Stimulated activated CD8-positive, alpha-beta memory T cell treated with anti-CD3 and anti-CD28 coated beads, Interleukin-15, amount 100 ng/mL, for 48 hours (primary cell): ENCODE measurements around the gene UBE2G1.

Experiments used
- DNase-seq, 2 donors: peaks; one replicate each; pipeline ENCODE4 v3.0.0-alpha.2; 2020; ENCODE audit warnings: low read depth in 2 of 2

UBE2G1 gene

DNA sequence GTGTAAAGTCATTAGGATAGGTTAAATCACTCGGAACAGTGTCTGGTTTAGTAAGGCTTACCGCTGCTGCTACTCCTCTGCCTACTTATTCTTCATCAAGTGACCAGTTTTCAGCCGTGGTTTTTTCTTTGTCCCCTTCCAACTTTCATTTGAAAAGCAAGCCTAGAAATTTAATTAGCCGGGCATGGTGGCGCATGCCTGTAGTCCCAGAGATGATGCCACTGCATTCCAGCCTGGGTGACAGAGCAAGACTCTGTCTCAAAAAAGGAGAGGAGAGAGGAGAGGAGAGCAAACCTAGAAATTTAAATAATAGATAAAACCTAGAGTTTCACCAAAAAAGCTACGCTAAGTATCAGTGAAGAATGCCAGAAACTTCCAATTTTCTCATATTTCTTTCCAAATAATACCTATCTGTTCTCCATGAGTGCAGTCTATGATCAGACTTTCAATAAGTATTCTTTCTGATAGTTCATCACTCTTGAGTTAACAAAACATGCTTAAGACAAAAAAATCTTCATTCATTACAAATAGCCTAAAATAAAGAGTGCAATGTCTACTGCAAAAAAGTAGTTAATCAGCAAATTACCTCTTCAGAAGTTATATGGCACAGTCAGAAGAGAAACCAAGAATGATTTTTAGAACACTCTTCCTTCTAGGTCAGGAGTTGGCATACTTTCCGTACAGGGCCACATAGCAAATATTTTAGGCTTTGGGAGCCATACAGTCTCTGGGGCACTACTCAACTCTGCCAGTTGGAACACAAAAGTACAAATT, 117.8 kb downstream of the UBE2G1 start:
- DNase-seq, result no peak

DNA sequence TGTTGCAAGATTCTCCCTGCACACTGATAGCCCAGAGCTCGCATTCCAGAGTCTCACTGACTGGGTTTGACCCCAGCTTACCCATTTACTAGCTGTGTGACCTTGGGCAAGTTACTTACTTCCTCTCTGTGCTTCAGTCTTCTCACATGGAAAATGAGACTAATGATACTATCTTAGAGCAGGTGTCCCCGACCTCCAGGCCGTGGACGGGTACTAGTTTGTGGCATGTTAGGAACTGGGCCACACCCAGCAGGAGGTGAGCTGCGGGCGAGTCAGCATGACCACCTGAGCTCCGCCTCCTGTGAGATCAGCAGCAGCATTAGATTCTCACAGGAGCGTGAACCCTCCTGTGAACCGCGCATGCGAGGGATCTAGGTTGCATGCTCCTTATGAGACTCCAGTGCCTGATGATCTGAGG, 118.5 kb downstream of the UBE2G1 start:
- no peak for DNase-seq

DNA sequence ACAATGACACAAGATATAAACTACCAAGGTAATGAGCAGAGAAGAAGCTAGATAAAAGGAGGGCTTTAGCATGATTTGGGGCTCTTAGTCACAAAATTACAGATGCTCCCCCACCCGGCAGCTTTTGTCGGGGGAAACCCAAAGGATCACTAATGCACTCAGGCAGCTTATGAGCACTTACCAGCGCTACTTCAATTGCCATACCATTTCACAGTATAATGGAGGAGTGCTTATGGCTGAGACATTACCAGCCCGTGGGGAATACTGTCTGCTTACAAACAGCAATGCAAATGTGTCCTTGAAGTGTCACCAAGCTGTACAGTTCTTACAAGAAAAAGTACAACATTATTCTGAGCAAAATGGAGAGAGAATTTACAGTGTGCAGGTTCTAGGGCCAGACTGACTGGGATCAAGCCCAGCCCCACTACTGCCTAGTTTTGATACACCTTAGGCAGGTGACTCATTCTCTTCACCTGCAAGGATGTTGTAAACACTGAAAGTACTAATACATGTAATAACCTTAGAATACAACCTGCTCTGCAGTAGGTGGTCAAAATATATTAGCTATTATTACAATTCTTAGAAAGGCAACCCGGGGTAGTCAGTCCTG, 119.0 kb downstream of the UBE2G1 start:
- DNase-seq, result no peak

DNA sequence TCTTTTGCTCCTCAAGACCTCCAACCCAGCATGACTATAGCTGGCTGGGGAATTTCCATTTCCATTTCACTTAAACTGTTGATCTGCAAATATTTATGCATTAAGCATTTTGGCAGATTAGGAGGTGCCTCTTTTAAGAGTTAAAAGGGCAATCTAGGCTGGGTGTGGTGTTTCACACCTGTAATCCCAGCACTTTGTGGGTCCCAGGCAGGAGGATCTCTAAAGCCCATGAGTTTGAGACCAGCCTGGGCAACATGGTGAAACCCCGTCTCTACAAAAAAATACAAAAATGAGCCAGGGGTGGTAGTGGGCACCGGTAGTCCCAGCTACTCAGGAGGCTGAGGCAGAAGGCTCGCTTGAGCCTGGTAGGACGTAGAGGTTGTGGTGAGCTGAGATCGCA, 119.8 kb downstream of the UBE2G1 start:
- no peak for DNase-seq

DNA sequence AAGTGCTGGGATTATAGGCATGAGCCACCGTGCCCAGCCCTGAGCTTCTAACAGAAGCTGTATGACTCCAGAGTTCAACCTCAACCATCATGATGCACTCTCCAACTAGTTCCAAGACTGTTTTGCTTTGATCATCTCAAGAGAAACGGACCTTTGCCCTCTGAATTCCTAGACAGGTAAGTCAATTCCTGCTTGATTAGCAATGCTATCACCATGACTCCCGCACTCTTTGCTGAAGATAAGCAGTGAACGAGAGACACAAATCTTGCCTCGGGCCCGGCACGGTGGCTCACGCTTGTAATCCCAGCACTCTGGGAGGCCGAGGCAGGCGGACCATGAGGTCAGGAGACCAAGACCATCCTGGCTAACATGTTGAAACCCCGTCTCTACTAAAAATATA, 124.9 kb downstream of the UBE2G1 start:
- DNase-seq, result no peak

DNA sequence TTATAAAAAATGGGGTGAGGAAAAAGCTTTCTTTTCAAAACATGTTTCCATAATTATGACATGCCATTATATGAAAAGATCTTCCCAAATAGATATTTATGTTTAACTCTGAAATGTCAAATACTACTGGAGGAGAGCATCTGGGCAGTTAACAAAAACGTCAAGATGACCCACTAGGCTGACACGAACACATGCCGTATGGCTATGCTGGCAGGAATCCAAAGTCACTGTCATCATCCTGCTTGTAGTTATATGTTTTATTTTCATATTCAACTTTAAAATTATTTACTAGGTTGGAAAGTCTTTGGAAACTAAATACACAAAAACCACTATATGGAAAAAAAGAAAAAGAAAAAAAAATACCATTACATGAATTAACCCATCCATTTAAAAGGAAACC, 130.0 kb downstream of the UBE2G1 start:
- no peak for DNase-seq

DNA sequence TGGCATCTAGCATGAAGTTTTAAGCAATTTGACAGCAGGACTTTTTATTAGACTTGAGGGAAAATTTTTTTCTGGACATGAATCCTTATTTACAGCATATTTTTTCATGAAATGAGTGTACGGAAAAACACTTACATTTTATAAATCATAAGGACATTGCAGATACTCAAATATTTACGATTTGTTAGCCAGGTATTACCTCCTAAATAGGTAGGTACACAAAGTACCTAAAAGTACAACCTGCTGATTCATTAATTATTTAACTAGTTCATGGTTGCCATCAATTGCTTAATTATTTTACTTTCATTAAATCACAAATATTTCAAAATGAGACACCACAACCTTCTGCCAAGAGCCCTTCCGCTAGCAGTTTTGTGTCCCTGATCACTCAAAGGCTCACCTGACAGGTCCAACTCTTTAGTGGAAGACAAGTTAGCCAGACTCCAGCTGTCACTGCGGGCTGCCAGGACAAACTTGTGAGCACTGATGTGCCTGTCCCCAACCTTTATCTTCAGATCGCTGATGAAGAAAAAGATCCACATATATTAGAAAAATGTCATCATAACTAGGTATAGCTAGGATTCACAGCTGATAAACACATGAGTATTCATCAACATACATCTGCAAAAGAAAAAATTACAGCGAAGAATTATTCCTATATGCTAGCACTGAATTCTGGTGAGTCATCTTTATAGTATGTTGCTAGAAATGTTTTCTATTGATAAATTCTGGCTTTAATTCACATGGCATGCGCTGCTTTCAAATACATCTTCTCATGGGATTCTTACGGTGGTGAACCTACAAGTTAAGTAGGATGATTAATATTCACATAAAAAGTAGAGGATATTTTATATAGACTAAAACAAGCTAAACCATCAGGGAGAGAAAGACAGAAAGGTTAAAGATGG, 130.8 kb downstream of the UBE2G1 start:
- DNase-seq, result no peak

DNA sequence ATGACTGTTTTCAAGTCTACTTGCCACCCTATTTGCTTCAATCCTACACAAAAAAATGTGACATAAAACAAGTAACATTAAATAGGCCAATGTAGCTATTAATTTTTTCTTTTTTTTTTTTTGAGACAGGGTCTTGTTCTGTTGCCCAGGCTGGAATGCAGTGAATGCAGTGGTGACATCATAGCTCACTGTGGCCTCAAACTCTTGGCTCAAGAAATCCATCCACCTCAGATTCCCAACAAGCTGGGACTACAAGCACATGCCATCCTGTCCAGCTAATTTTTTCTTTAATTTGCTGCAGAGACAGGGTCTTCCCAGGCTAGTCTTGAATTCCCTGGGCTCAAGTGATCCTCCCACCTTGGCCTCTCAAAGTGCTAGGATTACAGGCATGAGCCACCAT, 132.1 kb downstream of the UBE2G1 start:
- no peak for DNase-seq

DNA sequence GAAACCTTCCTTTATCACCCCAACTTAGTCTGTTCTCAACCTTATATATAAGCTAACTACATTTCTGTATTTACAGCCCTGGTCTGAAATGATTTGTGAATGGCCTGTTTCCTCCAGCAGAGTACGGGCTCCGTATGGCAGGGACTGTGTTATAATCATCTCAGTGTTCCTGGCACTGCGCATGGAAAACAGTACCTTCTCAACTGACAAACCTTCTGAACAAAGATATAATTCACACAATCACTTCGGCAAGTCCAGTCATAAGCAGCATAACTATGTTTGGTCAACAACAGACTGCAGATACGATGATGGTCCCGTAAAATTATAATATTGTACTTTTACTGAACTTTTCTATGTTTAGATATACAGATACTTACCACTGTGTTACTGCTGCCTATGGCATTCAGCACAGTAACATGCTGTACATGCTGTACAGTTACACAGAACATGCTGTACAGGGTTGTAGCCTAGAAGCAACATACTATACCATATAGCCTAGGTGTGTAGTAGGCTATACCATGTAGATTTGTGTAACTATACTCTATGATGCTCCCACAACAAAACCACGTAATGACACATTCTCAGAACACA, 132.7 kb downstream of the UBE2G1 start:
- DNase-seq, result no peak

DNA sequence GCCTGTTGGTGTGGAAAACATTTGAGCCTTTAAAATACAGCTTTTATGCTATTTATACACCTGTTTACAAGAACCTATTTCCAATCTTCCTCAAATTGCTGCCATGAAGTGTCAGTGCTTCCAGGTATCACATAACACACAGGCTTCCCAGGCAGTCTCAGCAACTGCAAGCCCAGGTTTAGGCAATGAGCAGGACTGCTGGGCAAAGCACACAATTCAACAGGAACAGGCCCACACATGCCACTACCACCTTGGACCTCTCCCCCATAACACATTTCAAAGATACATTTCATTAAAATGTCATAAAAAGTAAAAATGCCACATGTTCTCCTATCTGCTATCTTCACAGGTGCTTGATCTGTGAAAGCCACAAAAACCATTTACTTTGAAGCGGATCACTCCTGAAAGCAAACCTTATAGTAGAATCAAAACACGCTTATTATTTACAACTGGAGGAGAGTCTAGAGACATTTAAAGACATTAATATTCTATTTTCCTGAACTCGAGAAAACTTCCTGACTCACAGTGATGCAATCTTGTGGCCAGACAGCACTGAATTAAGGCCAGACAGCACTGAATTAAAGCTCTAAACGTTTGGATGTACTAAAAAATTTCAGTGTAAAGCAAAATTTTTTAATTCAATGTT, 134.2 kb downstream of the UBE2G1 start:
- no peak for DNase-seq

DNA sequence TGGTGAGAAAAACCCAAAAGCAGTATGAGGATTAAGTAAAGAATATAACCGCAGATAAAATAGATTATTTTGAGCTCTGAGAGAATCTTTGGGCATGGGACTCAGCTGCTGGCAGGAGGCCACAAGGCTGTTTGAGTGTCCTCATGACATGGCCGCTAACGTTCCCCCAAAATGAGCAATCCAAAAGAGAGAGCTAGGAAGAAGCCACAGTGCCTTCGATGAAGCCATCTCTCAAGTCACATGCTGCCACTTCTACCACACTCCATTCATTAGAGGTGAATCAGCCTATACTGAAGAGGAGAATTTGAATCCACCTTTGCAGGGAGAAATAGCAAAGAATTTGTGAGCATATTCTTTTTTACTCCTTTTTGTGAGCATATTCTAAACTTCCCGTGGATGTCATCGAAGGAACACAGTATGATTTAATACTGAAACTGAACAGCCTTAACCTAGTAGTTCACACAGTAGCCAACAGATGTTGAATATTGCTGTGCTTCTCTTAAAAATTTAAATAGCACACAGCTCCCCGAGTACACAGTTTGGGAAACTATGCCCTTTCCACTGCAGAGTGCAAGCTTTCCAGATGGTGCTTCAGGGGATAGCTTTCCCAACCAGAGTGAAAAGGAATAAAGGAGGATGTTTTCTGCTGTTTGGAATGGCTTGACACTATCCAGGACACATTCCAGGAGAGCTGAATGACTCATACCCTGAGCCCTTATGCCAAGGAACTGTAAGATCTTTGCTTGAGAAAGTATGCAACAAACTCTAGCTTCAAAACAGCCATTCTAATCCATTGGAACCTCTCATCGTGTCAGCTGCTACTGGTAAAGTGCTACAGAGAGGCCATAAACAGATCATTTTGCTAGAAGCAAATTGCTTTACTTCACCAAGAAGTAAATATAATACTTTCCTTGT, 136.6 kb downstream of the UBE2G1 start:
- no peak for DNase-seq

DNA sequence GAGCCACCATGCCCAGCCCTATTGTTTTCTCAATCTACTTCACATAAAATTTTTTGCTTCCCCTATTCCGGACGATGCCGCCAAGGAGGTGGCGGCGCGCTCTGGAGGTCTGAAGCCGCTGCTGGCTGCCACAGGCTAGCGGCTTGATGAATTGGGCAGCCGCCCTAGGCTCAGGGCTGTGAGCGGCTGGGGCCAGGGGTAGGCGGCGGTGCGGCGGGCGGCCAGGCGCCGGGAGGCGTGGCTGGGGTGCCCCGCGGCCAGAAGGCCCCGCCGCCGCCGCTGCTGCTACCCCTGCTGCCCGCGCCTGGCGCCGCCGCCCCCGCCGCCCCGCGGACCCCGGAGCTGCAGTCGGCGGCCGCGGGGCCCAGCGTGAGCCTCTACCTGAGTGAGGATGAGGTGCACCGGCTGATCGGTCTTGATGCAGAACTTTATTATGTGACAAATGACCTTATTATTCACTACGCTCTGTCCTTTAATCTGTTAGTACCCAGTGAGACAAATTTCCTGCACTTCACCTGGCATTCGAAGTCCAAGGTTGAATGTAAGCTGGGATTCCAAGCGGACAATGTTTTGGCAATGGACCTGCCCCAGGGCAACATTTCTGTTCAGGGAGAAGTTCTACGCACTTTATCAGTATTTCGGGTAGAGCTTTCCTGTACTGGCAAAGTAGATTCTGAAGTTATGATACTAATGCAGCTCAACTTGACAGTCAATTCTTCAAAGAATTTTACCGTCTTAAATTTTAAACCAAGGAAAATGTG, 144.4 kb downstream of the UBE2G1 start:
- DNase-seq, result no peak

DNA sequence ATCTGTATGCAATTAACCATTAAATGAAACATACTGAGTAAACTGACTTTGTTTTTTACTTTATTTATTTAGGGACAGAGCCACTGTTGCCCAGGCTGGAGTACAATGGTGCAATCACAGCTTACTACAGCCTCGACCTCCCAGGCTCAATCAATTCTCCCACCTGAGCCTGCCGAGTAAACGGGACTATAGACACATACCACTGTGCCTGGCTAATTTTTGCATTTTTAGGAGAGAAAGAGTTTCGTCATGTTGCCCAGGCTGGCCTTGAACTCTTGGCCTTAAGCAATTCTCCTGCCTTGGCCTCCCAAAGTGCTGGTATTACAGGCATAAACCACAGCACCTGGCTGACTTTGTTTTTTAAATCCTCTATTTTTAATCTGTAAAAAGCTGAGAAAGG, 145.3 kb downstream of the UBE2G1 start:
- no peak for DNase-seq

DNA sequence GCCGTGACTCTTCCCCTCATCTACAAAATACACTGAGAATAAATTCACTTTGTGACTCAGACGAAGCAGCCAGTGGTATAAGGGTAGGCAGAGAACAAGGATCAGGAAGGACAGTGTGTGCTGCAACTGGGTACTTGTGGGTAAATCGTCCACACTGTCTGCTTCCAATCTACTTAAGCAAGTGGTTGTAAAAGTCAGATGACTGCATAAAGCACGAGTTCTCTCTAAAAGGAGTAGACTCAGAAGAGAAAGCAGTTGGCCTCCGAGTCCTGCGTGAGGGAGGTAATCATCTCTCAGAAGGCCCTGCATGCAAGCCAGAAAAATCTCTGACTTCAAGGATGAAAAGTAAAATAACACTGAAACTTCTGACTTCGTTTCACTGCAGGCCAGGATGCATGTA, 145.8 kb downstream of the UBE2G1 start:
- no peak for DNase-seq
